ENCODE data around the gene ADAM12. TPM values are rescaled to one million over a fixed set of nuclear protein-coding genes. Genes with fewer than 3 reads are reported as not detected.
A peak's percentile ranks its signal among the peaks of the same experiment; 100 is the strongest.

The ADAM12 gene
- total RNA-seq, 1 donor from 2014 or later: 18.4 TPM

- Mint-ChIP-seq H3K9me3 (ENCODE audit: unreplicated experiment) (peaks cover 5% of the 10 kb centered on the region), H3K27me3 (ENCODE audit: unreplicated experiment) (peaks cover 2% of the 10 kb centered on the region), H3K4me3 (ENCODE audit: unreplicated experiment) (no peak overlapping the region), H3K27ac (ENCODE audit: unreplicated experiment) (no peak overlapping the region), H3K36me3 (ENCODE audit: unreplicated experiment) (peaks cover 14% of the 10 kb centered on the region), H3K4me1 (ENCODE audit: low read depth, unreplicated experiment) (peaks cover 8% of the 10 kb centered on the region)
- no peak for DNase-seq
- TF ChIP-seq CTCF (IDR thresholded peaks at IDR 0.05; ENCODE audit: partially characterized antibody, unreplicated experiment): no peak
Measured at GRCh38 chr10:126135177-126135576, 253.1 kb downstream of the ADAM12 start.

- TF ChIP-seq CTCF (IDR thresholded peaks at IDR 0.05; ENCODE audit: partially characterized antibody, unreplicated experiment): no peak
Measured at GRCh38 chr10:126133906-126134656, 254.2 kb downstream of the ADAM12 start.

GRCh38 chr10:126133082-126133620 is 255.1 kb downstream of the ADAM12 start:
- Mint-ChIP-seq H3K9me3 (ENCODE audit: unreplicated experiment) (peaks cover 5% of the 10 kb centered on the region), H3K4me1 (ENCODE audit: low read depth, unreplicated experiment) (peaks cover 8% of the 10 kb centered on the region), H3K4me3 (ENCODE audit: unreplicated experiment) (no peak overlapping the region), H3K36me3 (ENCODE audit: unreplicated experiment) (peaks cover 14% of the 10 kb centered on the region), H3K27me3 (ENCODE audit: unreplicated experiment) (peaks cover 2% of the 10 kb centered on the region), H3K27ac (ENCODE audit: unreplicated experiment) (peak overlapping the region; percentile 29)
- no peak for TF ChIP-seq CTCF (IDR thresholded peaks at IDR 0.05; ENCODE audit: partially characterized antibody, unreplicated experiment)
- no peak for DNase-seq

More at GRCh38 chr10:126133906-126134656, 254.2 kb downstream of the ADAM12 start:
- DNase-seq: no peak
- H3K4me1 Mint-ChIP-seq (ENCODE audit: low read depth, unreplicated experiment): peaks cover 8% of the 10 kb centered on the region
- H3K36me3 Mint-ChIP-seq (ENCODE audit: unreplicated experiment): peaks cover 14% of the 10 kb centered on the region
- peaks cover 2% of the 10 kb centered on the region for H3K27me3 Mint-ChIP-seq (ENCODE audit: unreplicated experiment)
- peaks cover 5% of the 10 kb centered on the region for H3K9me3 Mint-ChIP-seq (ENCODE audit: unreplicated experiment)
- no peak overlapping the region for H3K4me3 Mint-ChIP-seq (ENCODE audit: unreplicated experiment)
- H3K27ac Mint-ChIP-seq (ENCODE audit: unreplicated experiment): no peak overlapping the region

GRCh38 chr10:126131341-126131740 is 256.9 kb downstream of the ADAM12 start:
- peak; percentile 33 for DNase-seq
- no peak for TF ChIP-seq CTCF (IDR thresholded peaks at IDR 0.05; ENCODE audit: partially characterized antibody, unreplicated experiment)
- H3K27ac Mint-ChIP-seq (ENCODE audit: unreplicated experiment): peak overlapping the region; percentile 89
- H3K36me3 Mint-ChIP-seq (ENCODE audit: unreplicated experiment): peaks cover 6% of the 10 kb centered on the region
- peaks cover 5% of the 10 kb centered on the region for H3K9me3 Mint-ChIP-seq (ENCODE audit: unreplicated experiment)
- peaks cover 8% of the 10 kb centered on the region for H3K4me1 Mint-ChIP-seq (ENCODE audit: low read depth, unreplicated experiment)
- H3K27me3 Mint-ChIP-seq (ENCODE audit: unreplicated experiment): peaks cover 2% of the 10 kb centered on the region
- H3K4me3 Mint-ChIP-seq (ENCODE audit: unreplicated experiment): no peak overlapping the region

- Mint-ChIP-seq H3K27me3 (ENCODE audit: unreplicated experiment) (peaks cover 2% of the 10 kb centered on the region), H3K4me3 (ENCODE audit: unreplicated experiment) (no peak overlapping the region), H3K4me1 (ENCODE audit: low read depth, unreplicated experiment) (peaks cover 8% of the 10 kb centered on the region), H3K36me3 (ENCODE audit: unreplicated experiment) (peaks cover 6% of the 10 kb centered on the region), H3K9me3 (ENCODE audit: unreplicated experiment) (peaks cover 5% of the 10 kb centered on the region), H3K27ac (ENCODE audit: unreplicated experiment) (peak overlapping the region; percentile 28)
- TF ChIP-seq CTCF (IDR thresholded peaks at IDR 0.05; ENCODE audit: partially characterized antibody, unreplicated experiment): no peak
- DNase-seq: no peak
Measured at GRCh38 chr10:126130271-126130710, 258.0 kb downstream of the ADAM12 start.

Data from glutamatergic neuron (in vitro differentiated cells).